ENCODE data around the gene FAM118A. TPM values are rescaled to one million over a fixed set of nuclear protein-coding genes. Genes with fewer than 3 reads are reported as not detected.
"Not testable (repeated sequence)": the region's sequence is repeated elsewhere in the genome, so short reads cannot be mapped to it uniquely, and the experiment has no call there.

FAM118A gene
- total and polyA plus RNA-seq, 12 donors = 10.2 to 35.7 (median 16.3) TPM

DNA sequence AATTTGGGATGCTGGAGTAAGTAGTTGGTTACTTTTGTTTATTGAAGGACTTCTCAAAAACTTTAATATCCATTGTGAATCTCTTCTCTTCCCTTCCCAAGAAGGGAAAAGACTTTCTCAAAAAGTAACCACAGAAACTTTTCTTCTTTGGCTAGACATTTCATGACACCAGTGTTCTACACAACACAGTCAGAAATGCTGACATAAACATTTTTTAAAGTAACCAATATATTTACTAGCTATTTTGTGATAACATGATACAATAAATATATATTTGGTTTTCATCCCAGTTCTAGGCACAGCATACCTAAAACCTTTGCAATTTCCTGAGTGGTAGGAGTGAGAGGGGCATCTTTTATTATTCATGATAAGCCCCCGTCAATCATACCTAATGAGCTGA is 47.8 kb downstream of the FAM118A start:
- Histone ChIP-seq H3K4me3 (no peak overlapping the region), H3K4me1 (no peaks in the 10 kb centered on the region), H3K27me3 (no peaks in the 10 kb centered on the region), H3K27ac (no peak overlapping the region), H3K36me3 (no peaks in the 10 kb centered on the region), H3K9me3 (no peaks in the 10 kb centered on the region)
- DNase-seq (no peak), ATAC-seq (no peak)
- TF ChIP-seq, protein P1, sequence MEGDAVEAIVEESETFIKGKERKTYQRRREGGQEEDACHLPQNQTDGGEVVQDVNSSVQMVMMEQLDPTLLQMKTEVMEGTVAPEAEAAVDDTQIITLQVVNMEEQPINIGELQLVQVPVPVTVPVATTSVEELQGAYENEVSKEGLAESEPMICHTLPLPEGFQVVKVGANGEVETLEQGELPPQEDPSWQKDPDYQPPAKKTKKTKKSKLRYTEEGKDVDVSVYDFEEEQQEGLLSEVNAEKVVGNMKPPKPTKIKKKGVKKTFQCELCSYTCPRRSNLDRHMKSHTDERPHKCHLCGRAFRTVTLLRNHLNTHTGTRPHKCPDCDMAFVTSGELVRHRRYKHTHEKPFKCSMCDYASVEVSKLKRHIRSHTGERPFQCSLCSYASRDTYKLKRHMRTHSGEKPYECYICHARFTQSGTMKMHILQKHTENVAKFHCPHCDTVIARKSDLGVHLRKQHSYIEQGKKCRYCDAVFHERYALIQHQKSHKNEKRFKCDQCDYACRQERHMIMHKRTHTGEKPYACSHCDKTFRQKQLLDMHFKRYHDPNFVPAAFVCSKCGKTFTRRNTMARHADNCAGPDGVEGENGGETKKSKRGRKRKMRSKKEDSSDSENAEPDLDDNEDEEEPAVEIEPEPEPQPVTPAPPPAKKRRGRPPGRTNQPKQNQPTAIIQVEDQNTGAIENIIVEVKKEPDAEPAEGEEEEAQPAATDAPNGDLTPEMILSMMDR (IDR thresholded peaks at IDR 0.05) = no peak
- 95 to 100% methylated on average over 1 of the region's 1 CpG for WGBS, 2 donors
- intact Hi-C loops (cut with DNase I) = no loop called here

GRCh38 chr22:45358127-45358526 is 48.4 kb downstream of the FAM118A start:
- Histone ChIP-seq H3K36me3 (no peaks in the 10 kb centered on the region), H3K27ac (no peak overlapping the region), H3K27me3 (no peaks in the 10 kb centered on the region), H3K4me1 (no peaks in the 10 kb centered on the region), H3K9me3 (no peaks in the 10 kb centered on the region), H3K4me3 (no peak overlapping the region)
- 95 to 100% methylated on average over 1 of the region's 1 CpG for WGBS, 2 donors
- no peak for ATAC-seq
- TF ChIP-seq, protein P1 (IDR thresholded peaks at IDR 0.05) = no peak
- no peak for DNase-seq
- intact Hi-C loops (cut with DNase I) = no loop called here

GRCh38 chr22:45359627-45360026 is 49.9 kb downstream of the FAM118A start:
- WGBS, 2 donors = 60 to 68% methylated on average over 4 of the region's 4 CpGs
- Histone ChIP-seq H3K4me3 (no peak overlapping the region), H3K4me1 (no peaks in the 10 kb centered on the region), H3K27ac (no peak overlapping the region), H3K27me3 (no peaks in the 10 kb centered on the region), H3K9me3 (no peaks in the 10 kb centered on the region), H3K36me3 (no peaks in the 10 kb centered on the region)
- intact Hi-C loops (cut with DNase I) = no loop called here
- no peak for DNase-seq
- no peak for ATAC-seq
- TF ChIP-seq, protein P1 (IDR thresholded peaks at IDR 0.05) = no peak

DNA sequence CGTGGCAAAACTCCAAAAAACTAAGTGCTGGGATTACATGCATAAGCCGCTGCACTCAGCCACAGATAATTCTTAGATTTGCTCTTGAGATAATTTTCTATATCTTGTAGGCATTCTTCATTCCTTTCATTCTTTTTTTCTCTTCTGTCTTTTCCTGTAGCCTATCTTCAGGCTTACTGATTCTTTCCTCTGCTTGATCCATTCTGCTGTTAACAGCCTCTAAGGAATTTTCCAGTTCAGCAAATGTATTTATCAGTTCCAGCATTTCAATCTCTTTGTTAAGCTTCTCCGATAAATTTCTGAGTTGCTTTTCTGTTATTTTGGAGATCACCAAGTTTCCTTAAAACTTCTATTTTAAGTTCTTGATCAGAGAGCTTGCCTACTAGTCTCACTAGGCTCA is 57.0 kb downstream of the FAM118A start:
- H3K27ac ChIP-seq = no peak overlapping the region
- H3K27me3 ChIP-seq = no peaks in the 10 kb centered on the region
- WGBS, 2 donors = 81 to 91% methylated on average over 3 of the region's 3 CpGs
- no peaks in the 10 kb centered on the region for H3K4me1 ChIP-seq
- intact Hi-C loops (cut with DNase I) = no loop called here
- DNase-seq = no peak
- no peak overlapping the region for H3K4me3 ChIP-seq
- TF ChIP-seq, protein P1 (IDR thresholded peaks at IDR 0.05) = no peak
- H3K9me3 ChIP-seq = peaks cover 0 to 22% (median 7%) of the 10 kb centered on the region in 11 donors
- no peak for ATAC-seq
- no peaks in the 10 kb centered on the region for H3K36me3 ChIP-seq

DNA sequence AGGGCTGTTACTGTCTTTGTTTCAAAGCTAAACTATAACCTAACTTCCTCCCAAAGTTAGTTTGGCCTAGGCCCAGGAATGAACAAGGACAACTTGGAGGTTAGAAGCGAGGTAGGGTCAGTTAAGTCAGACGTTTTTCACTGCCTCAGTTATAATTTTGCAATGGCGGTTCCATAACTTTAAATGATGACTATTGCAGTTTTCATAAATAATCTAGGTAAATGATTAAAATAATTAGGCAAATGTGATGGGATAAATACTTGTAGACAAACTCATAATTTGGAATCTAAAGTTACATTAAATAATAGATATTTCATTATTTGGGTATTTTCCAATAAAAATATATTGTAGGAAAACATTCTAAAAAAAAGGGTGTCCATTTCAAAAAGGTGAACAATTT is 63.9 kb downstream of the FAM118A start:
- H3K9me3 ChIP-seq; H3K27me3 ChIP-seq; intact Hi-C loops (cut with DNase I); H3K36me3 ChIP-seq; H3K27ac ChIP-seq; H3K4me3 ChIP-seq; DNase-seq; ATAC-seq: not testable (repeated sequence)
- H3K4me1 ChIP-seq = peaks cover 0 to 10% (median 0%) of the 10 kb centered on the region in 9 donors
- 84 to 91% methylated on average over 3 of the region's 3 CpGs for WGBS, 2 donors

All from heart right ventricle (tissue), 16 donors.